Caco-2 (cell line): Measurements from ENCODE around the gene TOM1. TPM values are rescaled to one million over a fixed set of nuclear protein-coding genes. Genes with fewer than 3 reads are reported as not detected.

ENCODE experiments used
- BruUV-seq: library from RNA; stranded (reverse); fragments of 400-500 nt; replicated peaks from 2 replicates; lab custom pipeline; 2021; lab: Mats Ljungman, UMichigan
- CTCF ChIA-PET: fragments of 300-600 bp; sonication (Branson Sonifier 250); formaldehyde crosslinking; loops from one replicate; lab custom pipeline; 2022; ENCODE audit warnings: antibody characterized with exemption; lab: Charles Lee
- POLR2A ChIA-PET: fragments of 300-600 bp; sonication (Branson Sonifier 250); formaldehyde crosslinking; loops from one replicate; lab custom pipeline; 2022; ENCODE audit warnings: antibody characterized with exemption; lab: Charles Lee
- DNase-seq, 2 experiments: peaks; one replicate each; pipeline versions ENCODE4 v3.0.0 to v3.0.0-alpha.2; 2020 to 2022
- H3K27me3 ChIP-seq: replicated peaks from 2 replicates; pipeline ENCODE4 v1.6.0; 2011; ENCODE audit warnings: low read length; ENCODE audit not compliant: control insufficient read depth, insufficient read depth
- H3K36me3 ChIP-seq: 2 replicates; pipeline ENCODE4 v1.5.1; 2011; ENCODE audit warnings: low read length; ENCODE audit not compliant: control insufficient read depth, insufficient read depth
- H3K4me1 ChIP-seq: fragments of 250-450 bp; sonication (Bioruptor Pico); 2 replicates; pipeline ENCODE4 v1.5.1; 2020; ENCODE audit warnings: mild to moderate bottlenecking
- H3K4me3 ChIP-seq: 2 replicates; pipeline ENCODE4 v1.5.1; 2011; ENCODE audit warnings: low read depth, mild to moderate bottlenecking, control low read depth, low read length
- H3K9me3 ChIP-seq: fragments of 250-450 bp; sonication (Bioruptor Pico); 2 replicates; pipeline ENCODE4 v1.5.1; 2020; ENCODE audit warnings: mild to moderate bottlenecking, moderate library complexity
- H3K27ac Mint-ChIP-seq: one replicate; pipeline ENCODE4 v1.8.0; 2022; ENCODE audit warnings: mixed read lengths; ENCODE audit not compliant: unreplicated experiment
- H3K27me3 Mint-ChIP-seq: one replicate; pipeline ENCODE4 v1.8.0; 2022; ENCODE audit warnings: mixed read lengths; ENCODE audit not compliant: insufficient read depth, unreplicated experiment
- H3K36me3 Mint-ChIP-seq: one replicate; pipeline ENCODE4 v1.8.0; 2022; ENCODE audit warnings: mild to moderate bottlenecking, mixed read lengths; ENCODE audit not compliant: insufficient read depth, unreplicated experiment
- H3K4me1 Mint-ChIP-seq: one replicate; pipeline ENCODE4 v1.8.0; 2022; ENCODE audit warnings: low read depth, mixed read lengths; ENCODE audit not compliant: unreplicated experiment
- H3K4me3 Mint-ChIP-seq: one replicate; pipeline ENCODE4 v1.8.0; 2022; ENCODE audit warnings: mild to moderate bottlenecking, moderate library complexity, mixed read lengths; ENCODE audit not compliant: unreplicated experiment
- H3K9me3 Mint-ChIP-seq: one replicate; pipeline ENCODE4 v1.8.0; 2022; ENCODE audit warnings: mixed read lengths; ENCODE audit not compliant: unreplicated experiment
- intact Hi-C: fragments of 100-400 bp; cut with micrococcal nuclease; formaldehyde crosslinking; loops from one replicate; pipeline ENCODE4 v1.10.0; 2022; ENCODE audit not compliant: unreplicated experiment
- total RNA-seq: library from RNA; stranded (reverse); gene quantifications from 2 replicates; pipeline ENCODE4 v1.2.3, GENCODE V29; 2022
- TF ChIP-seq, protein P1 (sequence below), 2 experiments: fragments of 200-600 bp in 1 of 2; IDR thresholded peaks; 1 replicate in 1 of 2; 2 replicates in 1 of 2; pipeline versions ENCODE4 v1.5.1 to v1.8.0; 2011 to 2022; ENCODE audit warnings: antibody characterized with exemption in 1 of 2, control low read depth in 1 of 2, inconsistent platforms in 1 of 2, low read depth in 1 of 2, low read length in 1 of 2, mild to moderate bottlenecking in 1 of 2, moderate library complexity in 1 of 2; ENCODE audit not compliant: insufficient read depth in 1 of 2, severe bottlenecking in 1 of 2, unreplicated experiment in 1 of 2

TOM1 gene
- total RNA-seq, 1 experiment from 2014 or later = 47.4 TPM

DNA sequence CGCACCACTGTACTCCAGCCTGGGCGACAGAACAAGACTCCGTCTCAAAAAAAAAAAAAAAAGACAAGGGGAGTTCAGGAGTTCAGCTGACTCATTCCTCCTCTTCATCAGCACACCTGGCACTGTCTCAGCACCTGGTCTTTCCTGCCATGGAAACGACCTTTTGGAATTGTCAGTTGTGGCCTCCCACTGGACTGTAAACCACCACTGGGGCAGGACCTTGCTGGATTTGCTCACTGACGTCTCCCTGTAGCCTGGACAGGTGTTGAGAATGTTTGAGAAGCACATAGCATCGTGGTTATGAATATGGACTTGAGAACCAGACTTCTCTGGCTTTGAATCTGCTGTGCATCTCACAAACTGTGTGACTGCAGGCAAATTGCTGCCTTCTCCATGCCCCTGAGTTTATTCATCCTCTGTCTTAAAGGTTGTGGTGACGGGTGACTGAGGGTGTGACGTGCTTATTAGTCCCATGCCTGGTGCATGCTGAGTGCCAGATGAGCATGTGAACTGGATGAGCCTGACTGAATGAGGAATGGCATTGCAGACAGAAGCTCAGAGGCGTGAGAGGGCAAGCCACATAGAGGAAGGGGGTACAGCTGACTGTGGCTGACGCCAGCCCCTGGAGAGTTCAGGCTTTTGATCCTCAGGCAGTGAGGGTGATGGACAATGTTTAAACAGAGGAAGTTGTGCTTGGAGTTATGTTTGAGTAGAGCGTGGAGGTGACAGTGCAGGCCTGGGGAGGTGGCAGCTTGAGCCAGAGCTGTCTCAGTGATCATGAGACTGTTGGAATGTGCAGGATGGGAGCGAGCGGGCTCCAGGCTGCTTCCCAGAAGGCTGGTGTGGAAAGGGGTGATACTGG is 12.7 kb downstream of the TOM1 start:
- H3K27me3 ChIP-seq = no peaks in the 10 kb centered on the region
- intact Hi-C loops = no loop called here
- no peak overlapping the region for H3K4me3 ChIP-seq
- no TSS peak for BruUV-seq
- H3K4me1 ChIP-seq = peaks cover 30% of the 10 kb centered on the region
- Mint-ChIP-seq H3K27me3 (no peaks in the 10 kb centered on the region), H3K9me3 (no peaks in the 10 kb centered on the region), H3K27ac (peak overlapping the region; percentile 40), H3K36me3 (peaks cover 5% of the 10 kb centered on the region), H3K4me1 (peaks cover 14% of the 10 kb centered on the region), H3K4me3 (no peak overlapping the region)
- CTCF ChIA-PET = no interaction called here
- no peaks in the 10 kb centered on the region for H3K9me3 ChIP-seq
- DNase-seq = peak; percentile 72 to 81
- no peaks in the 10 kb centered on the region; the same call in 1 of the 2 replicates for H3K36me3 ChIP-seq
- TF ChIP-seq, protein P1, sequence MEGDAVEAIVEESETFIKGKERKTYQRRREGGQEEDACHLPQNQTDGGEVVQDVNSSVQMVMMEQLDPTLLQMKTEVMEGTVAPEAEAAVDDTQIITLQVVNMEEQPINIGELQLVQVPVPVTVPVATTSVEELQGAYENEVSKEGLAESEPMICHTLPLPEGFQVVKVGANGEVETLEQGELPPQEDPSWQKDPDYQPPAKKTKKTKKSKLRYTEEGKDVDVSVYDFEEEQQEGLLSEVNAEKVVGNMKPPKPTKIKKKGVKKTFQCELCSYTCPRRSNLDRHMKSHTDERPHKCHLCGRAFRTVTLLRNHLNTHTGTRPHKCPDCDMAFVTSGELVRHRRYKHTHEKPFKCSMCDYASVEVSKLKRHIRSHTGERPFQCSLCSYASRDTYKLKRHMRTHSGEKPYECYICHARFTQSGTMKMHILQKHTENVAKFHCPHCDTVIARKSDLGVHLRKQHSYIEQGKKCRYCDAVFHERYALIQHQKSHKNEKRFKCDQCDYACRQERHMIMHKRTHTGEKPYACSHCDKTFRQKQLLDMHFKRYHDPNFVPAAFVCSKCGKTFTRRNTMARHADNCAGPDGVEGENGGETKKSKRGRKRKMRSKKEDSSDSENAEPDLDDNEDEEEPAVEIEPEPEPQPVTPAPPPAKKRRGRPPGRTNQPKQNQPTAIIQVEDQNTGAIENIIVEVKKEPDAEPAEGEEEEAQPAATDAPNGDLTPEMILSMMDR (IDR thresholded peaks at IDR 0.05; ENCODE audit: insufficient read depth in 1 of 2, low read depth in 1 of 2, low read length in 1 of 2, severe bottlenecking in 1 of 2, unreplicated experiment in 1 of 2) = no peak
- POLR2A ChIA-PET = interaction anchor here (1.2 kb wide), 1 partner anchor 11 kb away, joined by 4 read pairs; no protein-coding TSS in a partner anchor

DNA sequence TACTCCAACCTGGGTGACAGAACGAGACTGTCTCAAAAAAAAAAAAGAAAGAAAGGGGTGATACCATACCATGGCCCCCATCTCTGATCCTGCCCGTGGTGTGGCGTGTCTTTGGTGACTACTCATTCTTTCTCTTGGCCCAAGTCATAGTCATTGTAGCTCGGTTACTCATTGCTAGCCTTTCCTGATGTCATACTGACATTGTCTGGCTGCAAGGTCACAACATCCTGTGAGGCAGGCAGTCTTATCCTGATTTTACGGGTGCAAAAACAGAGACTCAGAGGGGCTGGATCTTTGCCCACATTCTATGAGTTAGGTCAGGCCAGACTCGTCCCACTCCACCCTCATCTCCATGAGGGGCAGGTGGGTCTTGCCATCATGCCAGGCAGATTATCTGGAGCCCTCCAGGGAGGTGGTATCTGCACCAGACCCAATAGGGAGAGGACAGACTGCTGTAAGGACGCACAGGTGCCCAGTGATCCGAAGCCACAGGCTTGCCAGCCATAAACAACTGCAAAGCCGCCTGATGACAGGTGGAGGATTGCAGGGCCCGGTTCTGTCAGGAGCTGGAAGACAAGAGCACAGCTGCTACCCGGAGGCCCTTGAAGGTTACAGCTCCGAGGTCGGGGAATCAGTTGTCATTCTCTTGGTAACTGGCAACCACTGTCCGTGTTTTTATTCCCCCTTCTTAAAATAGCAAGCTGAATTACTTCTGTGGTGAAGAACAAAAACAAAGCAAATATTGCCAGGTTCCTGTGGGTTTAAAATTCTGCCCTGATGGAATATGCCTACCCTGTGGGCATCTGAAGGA is 13.8 kb downstream of the TOM1 start:
- BruUV-seq = no TSS peak
- H3K9me3 ChIP-seq = no peaks in the 10 kb centered on the region
- H3K27me3 ChIP-seq = no peaks in the 10 kb centered on the region
- Mint-ChIP-seq H3K9me3 (no peaks in the 10 kb centered on the region), H3K4me3 (no peak overlapping the region), H3K27ac (no peak overlapping the region), H3K4me1 (peaks cover 14% of the 10 kb centered on the region), H3K27me3 (no peaks in the 10 kb centered on the region), H3K36me3 (peaks cover 10% of the 10 kb centered on the region)
- peaks cover 30% of the 10 kb centered on the region for H3K4me1 ChIP-seq
- ChIA-PET CTCF (no interaction called here), POLR2A (no interaction called here)
- H3K36me3 ChIP-seq = no peaks in the 10 kb centered on the region; the same call in 1 of the 2 replicates
- no peak overlapping the region for H3K4me3 ChIP-seq
- TF ChIP-seq, protein P1 (IDR thresholded peaks at IDR 0.05; ENCODE audit: insufficient read depth in 1 of 2, low read depth in 1 of 2, low read length in 1 of 2, severe bottlenecking in 1 of 2, unreplicated experiment in 1 of 2) = no peak
- DNase-seq = peak in 1 of 2 experiments; percentile 31
- intact Hi-C loops = no loop called here
